IMR-90 (cell line): ENCODE results near the gene ADAMTS18. TPM values are rescaled to one million over a fixed set of nuclear protein-coding genes. Genes with fewer than 3 reads are reported as not detected.

Experiments used
- ATAC-seq: fragments of 200-7000 bp; cut with Tn5 transposase; 2 replicates; pipeline ENCODE4 v1.9.1; 2020; ENCODE audit warnings: low read depth, mild to moderate bottlenecking, moderate library complexity
- BruUV-seq: library from RNA; stranded (reverse); fragments of 400-500 nt; replicated peaks from 2 replicates; lab custom pipeline; 2021; lab: Mats Ljungman, UMichigan
- CTCF ChIA-PET: fragments of 300-600 bp; formaldehyde crosslinking; extraction: SDS; loops from one replicate; lab custom pipeline; 2021; ENCODE audit warnings: antibody characterized with exemption; lab: Yijun Ruan, JAX
- POLR2A ChIA-PET: fragments of 300-600 bp; sonication (Branson Sonifier 250); formaldehyde crosslinking; loops from one replicate; lab custom pipeline; 2022; ENCODE audit warnings: antibody characterized with exemption; ENCODE audit not compliant: unreplicated experiment; lab: Charles Lee
- DNase-seq: peaks from one replicate; pipeline ENCODE4 v3.0.0; 2013
- H2AFZ ChIP-seq: replicated peaks from 2 replicates; pipeline ENCODE3; 2013; ENCODE audit warnings: low read length, mild to moderate bottlenecking; ENCODE audit not compliant: poor library complexity
- H2AK5ac ChIP-seq: 2 replicates; pipeline ENCODE4 v1.6.1; 2013; ENCODE audit warnings: low read depth, low read length, inconsistent platforms
- H2AK9ac ChIP-seq: replicated peaks from 2 replicates; pipeline ENCODE3; 2013; ENCODE audit warnings: mild to moderate bottlenecking, low read depth, low read length, moderate library complexity; ENCODE audit not compliant: poor library complexity
- H2BK120ac ChIP-seq: 2 replicates; pipeline ENCODE4 v1.6.1; 2013; ENCODE audit warnings: low read depth, low read length, inconsistent platforms
- H2BK15ac ChIP-seq: 3 replicates; pipeline ENCODE4 v1.6.1; 2013; ENCODE audit warnings: low read depth, low read length, inconsistent platforms
- H2BK20ac ChIP-seq: 2 replicates; pipeline ENCODE4 v1.6.1; 2013; ENCODE audit warnings: low read depth, mild to moderate bottlenecking, inconsistent platforms, low read length, moderate library complexity
- H2BK5ac ChIP-seq: 2 replicates; pipeline ENCODE4 v1.6.1; 2013; ENCODE audit warnings: mild to moderate bottlenecking, low read depth, low read length, inconsistent platforms; ENCODE audit not compliant: poor library complexity, severe bottlenecking
- H3K14ac ChIP-seq: replicated peaks from 2 replicates; pipeline ENCODE4 v1.6.1; 2013; ENCODE audit warnings: low read depth, low read length, inconsistent platforms
- H3K18ac ChIP-seq: 2 replicates; pipeline ENCODE4 v1.6.1; 2013; ENCODE audit warnings: low read depth, low read length, control low read depth
- H3K23ac ChIP-seq: 2 replicates; pipeline ENCODE4 v1.6.1; 2013; ENCODE audit warnings: low read depth, low read length, inconsistent platforms
- H3K27ac ChIP-seq: 2 replicates; pipeline ENCODE4 v1.5.1; 2013; ENCODE audit warnings: mild to moderate bottlenecking, control low read depth, low read length; ENCODE audit not compliant: insufficient read depth
- H3K27me3 ChIP-seq: 2 replicates; pipeline ENCODE4 v1.6.1; 2013; ENCODE audit warnings: low read length; ENCODE audit not compliant: control insufficient read depth, insufficient read depth
- H3K36me3 ChIP-seq: 2 replicates; pipeline ENCODE4 v1.6.1; 2013; ENCODE audit warnings: low read length, mixed read lengths; ENCODE audit not compliant: control insufficient read depth, insufficient read depth
- H3K4ac ChIP-seq: 2 replicates; pipeline ENCODE4 v1.6.1; 2013; ENCODE audit warnings: low read depth, low read length, inconsistent platforms
- H3K4me1 ChIP-seq: 2 replicates; pipeline ENCODE4 v1.6.1; 2013; ENCODE audit warnings: low read length, mixed read lengths; ENCODE audit not compliant: control insufficient read depth, insufficient read depth
- H3K4me2 ChIP-seq: 2 replicates; pipeline ENCODE4 v1.6.1; 2013; ENCODE audit warnings: low read depth, mild to moderate bottlenecking, control low read depth, low read length, moderate library complexity
- H3K4me3 ChIP-seq: 2 replicates; pipeline ENCODE4 v1.5.1; 2013; ENCODE audit warnings: low read depth, mild to moderate bottlenecking, control low read depth, low read length, moderate library complexity; ENCODE audit not compliant: insufficient read depth
- H3K56ac ChIP-seq: 2 replicates; pipeline ENCODE4 v1.6.1; 2013; ENCODE audit warnings: low read length, inconsistent platforms; ENCODE audit not compliant: insufficient read depth; ENCODE audit errors: extremely low read depth
- H3K79me1 ChIP-seq, 2 experiments: 2 replicates each; pipeline ENCODE4 v1.6.1; 2013; ENCODE audit warnings: low read length in 2 of 2, inconsistent platforms in 1 of 2, low read depth in 1 of 2
- H3K9ac ChIP-seq: 2 replicates; pipeline ENCODE4 v1.6.1; 2013; ENCODE audit warnings: low read depth, low read length, control low read depth
- H3K9me1 ChIP-seq: 2 replicates; pipeline ENCODE4 v1.6.1; 2013; ENCODE audit warnings: low read length, inconsistent platforms; ENCODE audit not compliant: insufficient read depth
- H3K9me3 ChIP-seq: 2 replicates; pipeline ENCODE4 v1.6.1; 2013; ENCODE audit warnings: low read length; ENCODE audit not compliant: control insufficient read depth, insufficient read depth
- H4K20me1 ChIP-seq: 2 replicates; pipeline ENCODE4 v1.6.1; 2013; ENCODE audit warnings: low read length, inconsistent platforms; ENCODE audit not compliant: insufficient read depth
- H4K5ac ChIP-seq: 2 replicates; pipeline ENCODE4 v1.6.1; 2013; ENCODE audit warnings: mild to moderate bottlenecking, low read depth, low read length, control low read depth
- H4K8ac ChIP-seq, 2 experiments: 2 replicates each; pipeline ENCODE4 v1.6.1; 2013; ENCODE audit warnings: low read depth in 2 of 2, low read length in 2 of 2, control low read depth in 1 of 2, inconsistent platforms in 1 of 2
- H4K91ac ChIP-seq: 2 replicates; pipeline ENCODE4 v1.6.1; 2013; ENCODE audit warnings: low read depth, low read length, inconsistent platforms; ENCODE audit not compliant: insufficient read depth
- FOS ChIP-seq: fragments of 150-350 bp; IDR thresholded peaks from 2 replicates; pipeline ENCODE4 v1.6.1; 2016; ENCODE audit warnings: low read depth, low read length
- NFE2L2 ChIP-seq: fragments of 150-350 bp; IDR thresholded peaks from 2 replicates; pipeline ENCODE4 v1.6.1; 2016; ENCODE audit warnings: low read depth, mild to moderate bottlenecking, low read length
- POLR2A ChIP-seq: IDR thresholded peaks from 2 replicates; pipeline ENCODE4 v1.6.1; 2012; ENCODE audit warnings: mild to moderate bottlenecking, low read depth, low read length
- RCOR1 ChIP-seq: IDR thresholded peaks from 2 replicates; pipeline ENCODE4 v1.6.1; 2012; ENCODE audit warnings: mild to moderate bottlenecking, low read length, improper control_type of control experiment; ENCODE audit not compliant: insufficient replicate concordance
- WGBS, 2 experiments: methylation state at CpG; one replicate each; pipeline versions ENCODE4 v1.1.5 to v1.1.7; 2013; ENCODE audit warnings: missing lambda C conversion rate in 2 of 2; ENCODE audit not compliant: insufficient read length in 1 of 2; ENCODE audit errors: extremely low coverage in 2 of 2; 5-methylcytosine and 5-hydroxymethylcytosine counted together
- dilution Hi-C: fragments of 300-500 bp; cut with HindIII; formaldehyde crosslinking; loops from one replicate; pipeline ENCODE4 v1.14.3; 2018; ENCODE audit warnings: low sequenced_read_pairs; ENCODE audit not compliant: unreplicated experiment
- in situ Hi-C: fragments of 300-500 bp; cut with MboI; formaldehyde crosslinking; loops from 3 replicates; pipeline ENCODE4 v1.14.3; 2019; ENCODE audit warnings: low sequenced_read_pairs, inconsistent platforms, mixed read lengths
- intact Hi-C: fragments of 100-400 bp; cut with micrococcal nuclease; formaldehyde crosslinking; loops from 2 replicates; pipeline ENCODE4 v1.10.0; 2022
- polyA plus RNA-seq, 3 experiments: library from polyadenylated mRNA; depleted of rRNA; stranded (reverse); fragments of >200 nt; gene quantifications; 2 replicates each; pipeline ENCODE4 v1.2.3, GENCODE V29; 2012; ENCODE audit warnings: low replicate concordance in 1 of 3
- total RNA-seq: library from RNA; depleted of rRNA; stranded (reverse); fragments of >200 nt; gene quantifications from 2 replicates; pipeline ENCODE4 v1.2.3, GENCODE V29; 2012
- TF ChIP-seq, protein P1 (sequence below): conservative IDR thresholded peaks from 2 replicates; pipeline ENCODE4 v1.5.1; 2012; ENCODE audit warnings: mild to moderate bottlenecking, low read depth, low read length, improper control_type of control experiment
- TF ChIP-seq, protein P2 (sequence below): fragments of 150-350 bp; IDR thresholded peaks from 2 replicates; pipeline ENCODE4 v1.6.1; 2017; ENCODE audit warnings: mild to moderate bottlenecking, antibody characterized with exemption, low read length, low read depth

Gene ADAMTS18
- total and polyA plus RNA-seq, 2 of the 4 experiments (the other 2 are of a cell fraction) = not detected

DNA sequence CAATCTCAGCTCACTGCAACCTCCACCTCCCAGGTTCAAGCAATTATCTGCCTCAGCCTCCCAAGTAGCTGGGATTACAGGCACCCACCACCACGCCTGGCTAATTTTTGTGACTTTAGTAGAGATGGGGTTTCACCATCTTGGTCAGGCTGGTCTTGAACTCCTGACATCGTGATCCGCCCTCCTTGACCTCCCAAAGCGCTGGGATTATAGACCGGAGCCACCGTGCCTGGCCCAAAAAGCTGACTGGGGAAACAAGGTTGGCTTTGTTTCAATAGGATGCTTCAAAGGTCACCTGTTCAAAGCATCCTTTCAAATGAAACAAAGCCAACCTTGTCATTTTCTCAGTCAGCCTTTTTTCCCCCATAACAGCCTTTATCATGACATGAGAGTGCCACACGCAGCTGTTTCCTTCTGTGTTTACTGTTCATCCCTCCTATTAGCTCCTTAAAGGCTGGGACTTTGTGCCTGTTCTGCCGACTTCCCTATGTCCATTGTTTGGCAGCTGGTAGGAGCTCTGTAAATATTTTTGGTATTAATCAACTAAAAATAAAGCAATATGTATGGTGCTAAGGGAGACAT is 51.1 kb downstream of the ADAMTS18 start:
- Histone ChIP-seq H3K9me3 (no peaks in the 10 kb centered on the region), H2AFZ (no peak overlapping the region), H3K4me3 (no peak overlapping the region), H4K5ac (no peak overlapping the region), H3K18ac (no peak overlapping the region), H3K9ac (no peak overlapping the region), H3K14ac (no peak overlapping the region), H3K4me1 (no peaks in the 10 kb centered on the region), H3K56ac (no peak overlapping the region), H3K27me3 (no peaks in the 10 kb centered on the region), H3K36me3 (no peaks in the 10 kb centered on the region), H4K91ac (no peak overlapping the region), H2AK5ac (no peak overlapping the region), H4K20me1 (no peaks in the 10 kb centered on the region), H2BK5ac (no peak overlapping the region), H4K8ac (no peak overlapping the region), H2BK15ac (no peak overlapping the region), H3K9me1 (no peaks in the 10 kb centered on the region), H2AK9ac (no peak overlapping the region), H3K4ac (no peak overlapping the region), H3K79me1 (no peaks in the 10 kb centered on the region), H2BK20ac (no peak overlapping the region), H3K23ac (no peak overlapping the region), H3K4me2 (no peak overlapping the region), H3K27ac (no peak overlapping the region), H2BK120ac (no peak overlapping the region)
- ChIA-PET POLR2A (no interaction called here), CTCF (no interaction called here)
- dilution Hi-C loops (no loop called here), in situ Hi-C loops (no loop called here), intact Hi-C loops (no loop called here)
- no CpG with 5 or more reads among the region's 8 CpGs for WGBS, 2 experiments
- TF ChIP-seq POLR2A = no peak
- no peak for TF ChIP-seq RCOR1
- no peak for TF ChIP-seq NFE2L2
- TF ChIP-seq FOS = no peak
- TF ChIP-seq, protein P1, sequence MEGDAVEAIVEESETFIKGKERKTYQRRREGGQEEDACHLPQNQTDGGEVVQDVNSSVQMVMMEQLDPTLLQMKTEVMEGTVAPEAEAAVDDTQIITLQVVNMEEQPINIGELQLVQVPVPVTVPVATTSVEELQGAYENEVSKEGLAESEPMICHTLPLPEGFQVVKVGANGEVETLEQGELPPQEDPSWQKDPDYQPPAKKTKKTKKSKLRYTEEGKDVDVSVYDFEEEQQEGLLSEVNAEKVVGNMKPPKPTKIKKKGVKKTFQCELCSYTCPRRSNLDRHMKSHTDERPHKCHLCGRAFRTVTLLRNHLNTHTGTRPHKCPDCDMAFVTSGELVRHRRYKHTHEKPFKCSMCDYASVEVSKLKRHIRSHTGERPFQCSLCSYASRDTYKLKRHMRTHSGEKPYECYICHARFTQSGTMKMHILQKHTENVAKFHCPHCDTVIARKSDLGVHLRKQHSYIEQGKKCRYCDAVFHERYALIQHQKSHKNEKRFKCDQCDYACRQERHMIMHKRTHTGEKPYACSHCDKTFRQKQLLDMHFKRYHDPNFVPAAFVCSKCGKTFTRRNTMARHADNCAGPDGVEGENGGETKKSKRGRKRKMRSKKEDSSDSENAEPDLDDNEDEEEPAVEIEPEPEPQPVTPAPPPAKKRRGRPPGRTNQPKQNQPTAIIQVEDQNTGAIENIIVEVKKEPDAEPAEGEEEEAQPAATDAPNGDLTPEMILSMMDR = no peak
- TF ChIP-seq, protein P2, sequence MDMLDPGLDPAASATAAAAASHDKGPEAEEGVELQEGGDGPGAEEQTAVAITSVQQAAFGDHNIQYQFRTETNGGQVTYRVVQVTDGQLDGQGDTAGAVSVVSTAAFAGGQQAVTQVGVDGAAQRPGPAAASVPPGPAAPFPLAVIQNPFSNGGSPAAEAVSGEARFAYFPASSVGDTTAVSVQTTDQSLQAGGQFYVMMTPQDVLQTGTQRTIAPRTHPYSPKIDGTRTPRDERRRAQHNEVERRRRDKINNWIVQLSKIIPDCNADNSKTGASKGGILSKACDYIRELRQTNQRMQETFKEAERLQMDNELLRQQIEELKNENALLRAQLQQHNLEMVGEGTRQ = no peak
- DNase-seq (no peak), ATAC-seq (no peak)
- no TSS peak for BruUV-seq
